Stomach (tissue), 4 donors: ENCODE measurements around the gene S100A9.

Experiments
- POLR2AphosphoS5 ChIP-seq, 3 donors: sonication (generic); formaldehyde crosslinking; IDR thresholded peaks; one replicate each; pipeline ENCODE4 v1.6.1; 2016; ENCODE audit warnings: antibody characterized with exemption in 3 of 3
- TF ChIP-seq, protein P1 (sequence below), 7 experiments: fragments of 450-650 bp in 4 of 7; fragments of 200-600 bp in 3 of 7; sonication (generic) in 3 of 7; IDR thresholded peaks; one replicate each; pipeline ENCODE4 v1.5.1; 2016 to 2019; ENCODE audit warnings: antibody characterized with exemption in 7 of 7, control low read depth in 2 of 7, mild to moderate bottlenecking in 1 of 7

DNA sequence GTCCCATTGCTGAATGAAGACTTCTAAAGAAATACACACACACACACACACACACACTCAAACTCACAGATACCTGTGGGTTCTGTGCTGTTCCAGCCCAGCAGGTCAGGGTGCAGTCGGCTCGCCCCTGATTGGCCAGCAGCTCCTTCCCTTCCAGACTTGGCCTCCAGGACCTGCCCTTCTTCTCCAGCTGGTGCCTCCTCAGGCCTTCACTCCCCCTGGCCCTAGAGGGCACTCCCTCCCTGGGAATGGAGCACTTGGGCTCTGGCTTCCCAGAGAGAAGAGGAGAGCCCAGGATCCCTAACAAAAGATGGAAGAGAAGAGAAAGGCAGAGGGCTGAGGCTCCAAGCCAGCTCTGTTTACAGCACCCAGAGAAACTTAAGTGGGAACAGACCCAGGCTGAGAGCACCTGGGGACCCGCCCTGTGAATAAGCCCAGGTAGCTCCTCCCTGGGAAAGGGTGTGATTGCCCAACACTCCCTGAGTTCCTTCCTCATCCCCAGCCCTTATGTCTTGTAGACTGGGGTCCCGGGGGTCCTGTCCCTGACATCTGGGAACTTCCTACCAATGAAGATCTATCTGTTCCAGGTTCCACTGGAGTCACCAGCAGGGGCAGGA, 45.0 kb upstream of the S100A9 start, which contains the start of gene PGLYRP3:
- no peak for TF ChIP-seq POLR2AphosphoS5 (IDR thresholded peaks at IDR 0.05)
- TF ChIP-seq, protein P1, sequence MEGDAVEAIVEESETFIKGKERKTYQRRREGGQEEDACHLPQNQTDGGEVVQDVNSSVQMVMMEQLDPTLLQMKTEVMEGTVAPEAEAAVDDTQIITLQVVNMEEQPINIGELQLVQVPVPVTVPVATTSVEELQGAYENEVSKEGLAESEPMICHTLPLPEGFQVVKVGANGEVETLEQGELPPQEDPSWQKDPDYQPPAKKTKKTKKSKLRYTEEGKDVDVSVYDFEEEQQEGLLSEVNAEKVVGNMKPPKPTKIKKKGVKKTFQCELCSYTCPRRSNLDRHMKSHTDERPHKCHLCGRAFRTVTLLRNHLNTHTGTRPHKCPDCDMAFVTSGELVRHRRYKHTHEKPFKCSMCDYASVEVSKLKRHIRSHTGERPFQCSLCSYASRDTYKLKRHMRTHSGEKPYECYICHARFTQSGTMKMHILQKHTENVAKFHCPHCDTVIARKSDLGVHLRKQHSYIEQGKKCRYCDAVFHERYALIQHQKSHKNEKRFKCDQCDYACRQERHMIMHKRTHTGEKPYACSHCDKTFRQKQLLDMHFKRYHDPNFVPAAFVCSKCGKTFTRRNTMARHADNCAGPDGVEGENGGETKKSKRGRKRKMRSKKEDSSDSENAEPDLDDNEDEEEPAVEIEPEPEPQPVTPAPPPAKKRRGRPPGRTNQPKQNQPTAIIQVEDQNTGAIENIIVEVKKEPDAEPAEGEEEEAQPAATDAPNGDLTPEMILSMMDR (IDR thresholded peaks at IDR 0.05): no peak
